H9 (cell line): ENCODE data around the gene TRIM10. TPM values are rescaled to one million over a fixed set of nuclear protein-coding genes. Genes with fewer than 3 reads are reported as not detected.

Source experiments
- DNase-seq: peaks from one replicate; pipeline ENCODE4 v3.0.0-alpha.2; 2017
- H2AFZ ChIP-seq: one replicate; pipeline ENCODE4 v1.6.1; 2013; ENCODE audit warnings: mild to moderate bottlenecking, low read length, control low read depth, moderate library complexity
- H2AK5ac ChIP-seq: 2 replicates; pipeline ENCODE4 v1.6.1; 2013; ENCODE audit warnings: low read length, control low read depth, mixed read lengths; ENCODE audit not compliant: insufficient read length
- H2BK120ac ChIP-seq: one replicate; pipeline ENCODE4 v1.6.1; 2013; ENCODE audit warnings: low read depth, mild to moderate bottlenecking, low read length, control low read depth, inconsistent platforms; ENCODE audit not compliant: poor library complexity, severe bottlenecking
- H2BK12ac ChIP-seq: 2 replicates; pipeline ENCODE4 v1.6.1; 2013; ENCODE audit warnings: low read length, control low read depth, mixed read lengths, low read depth; ENCODE audit not compliant: insufficient read length
- H2BK15ac ChIP-seq: 2 replicates; pipeline ENCODE4 v1.6.1; 2013; ENCODE audit warnings: low read depth, low read length, control low read depth
- H2BK20ac ChIP-seq: one replicate; pipeline ENCODE4 v1.6.1; 2013; ENCODE audit warnings: low read depth, mild to moderate bottlenecking, low read length, control low read depth, inconsistent platforms; ENCODE audit not compliant: poor library complexity, severe bottlenecking
- H2BK5ac ChIP-seq: 2 replicates; pipeline ENCODE4 v1.6.1; 2013; ENCODE audit warnings: low read length, control low read depth, mixed read lengths; ENCODE audit not compliant: insufficient read length
- H3K14ac ChIP-seq: 2 replicates; pipeline ENCODE4 v1.6.1; 2013; ENCODE audit warnings: low read length, control low read depth; ENCODE audit not compliant: insufficient read depth
- H3K18ac ChIP-seq: 2 replicates; pipeline ENCODE4 v1.6.1; 2013; ENCODE audit warnings: low read depth, mild to moderate bottlenecking, mixed read lengths, low read length, control low read depth; ENCODE audit not compliant: insufficient read length
- H3K23ac ChIP-seq: 2 replicates; pipeline ENCODE4 v1.6.1; 2013; ENCODE audit warnings: low read length, control low read depth, mixed read lengths, low read depth; ENCODE audit not compliant: insufficient read length
- H3K23me2 ChIP-seq: 2 replicates; pipeline ENCODE4 v1.6.1; 2013; ENCODE audit warnings: low read depth, mild to moderate bottlenecking, mixed read lengths, low read length, control low read depth; ENCODE audit not compliant: insufficient read length, poor library complexity, severe bottlenecking
- H3K27ac ChIP-seq: 2 replicates; pipeline ENCODE4 v1.5.1; 2013; ENCODE audit warnings: low read length, control low read depth, mixed read lengths, low read depth; ENCODE audit not compliant: insufficient read length
- H3K27me3 ChIP-seq: 2 replicates; pipeline ENCODE4 v1.6.1; 2013; ENCODE audit warnings: low read length, control low read depth, inconsistent platforms; ENCODE audit not compliant: insufficient read depth
- H3K4ac ChIP-seq: 2 replicates; pipeline ENCODE4 v1.6.1; 2013; ENCODE audit warnings: low read depth, mild to moderate bottlenecking, control low read depth, inconsistent platforms, low read length, moderate library complexity
- H3K4me1 ChIP-seq: 2 replicates; pipeline ENCODE4 v1.6.1; 2013; ENCODE audit warnings: low read length, control low read depth, inconsistent platforms; ENCODE audit not compliant: insufficient read depth
- H3K4me2 ChIP-seq: 2 replicates; pipeline ENCODE4 v1.6.1; 2013; ENCODE audit warnings: low read length, control low read depth, mixed read lengths; ENCODE audit not compliant: insufficient read length, insufficient read depth
- H3K56ac ChIP-seq: 2 replicates; pipeline ENCODE4 v1.6.1; 2013; ENCODE audit warnings: low read depth, mild to moderate bottlenecking, mixed read lengths, low read length, control low read depth; ENCODE audit not compliant: insufficient read length
- H3K79me1 ChIP-seq: 2 replicates; pipeline ENCODE4 v1.6.1; 2013; ENCODE audit warnings: low read depth, mild to moderate bottlenecking, moderate library complexity, low read length, control low read depth, inconsistent platforms; ENCODE audit not compliant: insufficient read depth, poor library complexity, severe bottlenecking
- H3K79me2 ChIP-seq: 2 replicates; pipeline ENCODE4 v1.6.1; 2013; ENCODE audit warnings: low read length, control low read depth, inconsistent platforms; ENCODE audit not compliant: insufficient read depth
- H3K9ac ChIP-seq: 2 replicates; pipeline ENCODE4 v1.6.1; 2013; ENCODE audit warnings: low read length, control low read depth, mixed read lengths; ENCODE audit not compliant: insufficient read length; ENCODE audit errors: extremely low read depth
- H3K9me3 ChIP-seq: one replicate; pipeline ENCODE4 v1.6.1; 2013; ENCODE audit warnings: low read depth, low read length, inconsistent platforms; ENCODE audit not compliant: control insufficient read depth
- H3T11ph ChIP-seq: one replicate; pipeline ENCODE4 v1.6.1; 2013; ENCODE audit warnings: mild to moderate bottlenecking, low read length, control low read depth, inconsistent platforms
- H4K20me1 ChIP-seq: one replicate; pipeline ENCODE4 v1.6.1; 2013; ENCODE audit not compliant: control insufficient read depth, insufficient read length, insufficient read depth
- H4K5ac ChIP-seq: 2 replicates; pipeline ENCODE4 v1.6.1; 2013; ENCODE audit warnings: low read depth, mild to moderate bottlenecking, mixed read lengths, low read length, control low read depth; ENCODE audit not compliant: insufficient read length
- H4K8ac ChIP-seq: replicated peaks from 2 replicates; pipeline ENCODE4 v1.6.1; 2013; ENCODE audit warnings: low read length, control low read depth, mixed read lengths, low read depth; ENCODE audit not compliant: insufficient read length
- H4K91ac ChIP-seq: 2 replicates; pipeline ENCODE4 v1.6.1; 2013; ENCODE audit warnings: low read depth, mild to moderate bottlenecking, moderate library complexity, mixed read lengths, low read length, control low read depth; ENCODE audit not compliant: insufficient read length
- H3K27ac Mint-ChIP-seq, 3 experiments: 2 replicates in 2 of 3; 3 replicates in 1 of 3; pipeline ENCODE4 v1.8.0; 2020 to 2021; ENCODE audit warnings: mixed read lengths in 3 of 3, mild to moderate bottlenecking in 1 of 3, moderate library complexity in 1 of 3
- H3K27me3 Mint-ChIP-seq: 2 replicates; pipeline ENCODE4 v1.8.0; 2021; ENCODE audit warnings: low read depth, mild to moderate bottlenecking, moderate library complexity, mixed read lengths
- H3K36me3 Mint-ChIP-seq, 3 experiments: 2 replicates in 2 of 3; 3 replicates in 1 of 3; pipeline ENCODE4 v1.8.0; 2020 to 2021; ENCODE audit warnings: low read depth in 3 of 3, mixed read lengths in 3 of 3; ENCODE audit not compliant: insufficient read depth in 1 of 3
- H3K4me1 Mint-ChIP-seq, 2 experiments: 2 replicates each; pipeline ENCODE4 v1.8.0; 2020; ENCODE audit warnings: mixed read lengths in 2 of 2
- H3K4me3 Mint-ChIP-seq, 2 experiments: 2 replicates in 1 of 2; 3 replicates in 1 of 2; pipeline ENCODE4 v1.8.0; 2020 to 2021; ENCODE audit warnings: mild to moderate bottlenecking in 2 of 2, mixed read lengths in 2 of 2, moderate library complexity in 1 of 2
- H3K9me3 Mint-ChIP-seq, 2 experiments: 2 replicates in 1 of 2; 3 replicates in 1 of 2; pipeline ENCODE4 v1.8.0; 2020; ENCODE audit warnings: mild to moderate bottlenecking in 2 of 2, mixed read lengths in 2 of 2, moderate library complexity in 1 of 2
- WGBS: extraction: QIAGEN DNeasy Blood & Tissue Kit; methylation state at CpG from one replicate; pipeline ENCODE4 v1.1.7; 2013; ENCODE audit warnings: missing lambda C conversion rate, low lambda C conversion rate, mixed read lengths; ENCODE audit not compliant: insufficient read length; ENCODE audit errors: extremely low coverage; 5-methylcytosine and 5-hydroxymethylcytosine counted together
- total RNA-seq: library from RNA; stranded (reverse); gene quantifications from 2 replicates; pipeline ENCODE4 v1.2.1, GENCODE V29; 2021
- TF ChIP-seq, protein P1 (sequence below): fragments of 200-600 bp; sonication (generic); conservative IDR thresholded peaks from 3 replicates; pipeline ENCODE4 v1.8.0; 2021; ENCODE audit warnings: antibody characterized with exemption, mild to moderate bottlenecking

TRIM10 gene
- total RNA-seq, 1 experiment from 2014 or later: 0.07 TPM

- Histone ChIP-seq H3K23ac (no peak overlapping the region), H3K4me1 (peaks cover 3% of the 10 kb centered on the region; the same call in 1 of the 2 replicates), H3K23me2 (no peaks in the 10 kb centered on the region), H4K5ac (no peak overlapping the region), H3K56ac (no peak overlapping the region), H3K9me3 (no peaks in the 10 kb centered on the region), H3K79me2 (no peaks in the 10 kb centered on the region), H3T11ph (no peak overlapping the region), H3K27ac (no peak overlapping the region), H4K8ac (no peak overlapping the region), H2BK12ac (no peak overlapping the region), H2BK5ac (no peak overlapping the region), H3K4ac (no peak overlapping the region), H3K79me1 (no peaks in the 10 kb centered on the region), H2BK15ac (no peak overlapping the region), H2AFZ (no peak overlapping the region), H3K27me3 (no peaks in the 10 kb centered on the region), H2AK5ac (no peak overlapping the region), H3K18ac (no peak overlapping the region), H3K14ac (no peak overlapping the region), H4K91ac (no peak overlapping the region), H2BK20ac (no peak overlapping the region), H4K20me1 (no peaks in the 10 kb centered on the region), H3K4me2 (no peak overlapping the region), H2BK120ac (no peak overlapping the region), H3K9ac (no peak overlapping the region)
- no peak for DNase-seq
- TF ChIP-seq, protein P1, sequence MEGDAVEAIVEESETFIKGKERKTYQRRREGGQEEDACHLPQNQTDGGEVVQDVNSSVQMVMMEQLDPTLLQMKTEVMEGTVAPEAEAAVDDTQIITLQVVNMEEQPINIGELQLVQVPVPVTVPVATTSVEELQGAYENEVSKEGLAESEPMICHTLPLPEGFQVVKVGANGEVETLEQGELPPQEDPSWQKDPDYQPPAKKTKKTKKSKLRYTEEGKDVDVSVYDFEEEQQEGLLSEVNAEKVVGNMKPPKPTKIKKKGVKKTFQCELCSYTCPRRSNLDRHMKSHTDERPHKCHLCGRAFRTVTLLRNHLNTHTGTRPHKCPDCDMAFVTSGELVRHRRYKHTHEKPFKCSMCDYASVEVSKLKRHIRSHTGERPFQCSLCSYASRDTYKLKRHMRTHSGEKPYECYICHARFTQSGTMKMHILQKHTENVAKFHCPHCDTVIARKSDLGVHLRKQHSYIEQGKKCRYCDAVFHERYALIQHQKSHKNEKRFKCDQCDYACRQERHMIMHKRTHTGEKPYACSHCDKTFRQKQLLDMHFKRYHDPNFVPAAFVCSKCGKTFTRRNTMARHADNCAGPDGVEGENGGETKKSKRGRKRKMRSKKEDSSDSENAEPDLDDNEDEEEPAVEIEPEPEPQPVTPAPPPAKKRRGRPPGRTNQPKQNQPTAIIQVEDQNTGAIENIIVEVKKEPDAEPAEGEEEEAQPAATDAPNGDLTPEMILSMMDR: no peak
- Mint-ChIP-seq H3K4me3 (no peak overlapping the region), H3K27me3 (peaks cover 53% of the 10 kb centered on the region), H3K9me3 (no peaks in the 10 kb centered on the region), H3K4me1 (peaks cover 8 to 9% of the 10 kb centered on the region in 2 experiments), H3K36me3 (no peaks in the 10 kb centered on the region), H3K27ac (no peak overlapping the region)
- WGBS: no CpG with 5 or more reads among the region's 6 CpGs
Observed at GRCh38 chr6:30144811-30145210, 16.2 kb downstream of the TRIM10 start.
